ENCODE measurements around the gene ZC3H15. TPM values are rescaled to one million over a fixed set of nuclear protein-coding genes. Genes with fewer than 3 reads are reported as not detected.

The ZC3H15 gene
- total RNA-seq, 4 donors from 2014 or later = 47.8 to 99.9 (median 66.0) TPM

DNA sequence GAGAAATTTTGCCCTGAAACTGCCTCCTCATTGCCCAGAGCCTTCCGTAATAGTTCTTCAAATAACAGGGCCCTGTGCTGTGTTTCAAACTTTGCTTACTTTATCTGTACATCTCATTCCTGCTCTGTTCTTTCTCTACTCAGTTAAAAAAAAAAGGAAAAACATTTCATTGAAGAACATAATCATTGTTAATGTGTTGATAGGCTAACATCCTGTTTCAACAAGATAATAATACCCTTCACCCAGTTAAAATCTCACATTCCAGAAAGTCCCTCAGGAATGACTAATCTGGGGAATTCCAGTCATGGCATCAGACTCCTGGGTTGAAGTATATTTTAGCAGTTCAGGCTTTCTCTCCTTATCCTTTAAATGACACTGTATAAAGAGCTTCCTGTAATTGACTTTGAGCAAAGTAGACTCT, 58.2 kb downstream of the ZC3H15 start:
- TF ChIP-seq, protein P1, sequence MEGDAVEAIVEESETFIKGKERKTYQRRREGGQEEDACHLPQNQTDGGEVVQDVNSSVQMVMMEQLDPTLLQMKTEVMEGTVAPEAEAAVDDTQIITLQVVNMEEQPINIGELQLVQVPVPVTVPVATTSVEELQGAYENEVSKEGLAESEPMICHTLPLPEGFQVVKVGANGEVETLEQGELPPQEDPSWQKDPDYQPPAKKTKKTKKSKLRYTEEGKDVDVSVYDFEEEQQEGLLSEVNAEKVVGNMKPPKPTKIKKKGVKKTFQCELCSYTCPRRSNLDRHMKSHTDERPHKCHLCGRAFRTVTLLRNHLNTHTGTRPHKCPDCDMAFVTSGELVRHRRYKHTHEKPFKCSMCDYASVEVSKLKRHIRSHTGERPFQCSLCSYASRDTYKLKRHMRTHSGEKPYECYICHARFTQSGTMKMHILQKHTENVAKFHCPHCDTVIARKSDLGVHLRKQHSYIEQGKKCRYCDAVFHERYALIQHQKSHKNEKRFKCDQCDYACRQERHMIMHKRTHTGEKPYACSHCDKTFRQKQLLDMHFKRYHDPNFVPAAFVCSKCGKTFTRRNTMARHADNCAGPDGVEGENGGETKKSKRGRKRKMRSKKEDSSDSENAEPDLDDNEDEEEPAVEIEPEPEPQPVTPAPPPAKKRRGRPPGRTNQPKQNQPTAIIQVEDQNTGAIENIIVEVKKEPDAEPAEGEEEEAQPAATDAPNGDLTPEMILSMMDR (IDR thresholded peaks at IDR 0.05; ENCODE audit: low read depth) = no peak

DNA sequence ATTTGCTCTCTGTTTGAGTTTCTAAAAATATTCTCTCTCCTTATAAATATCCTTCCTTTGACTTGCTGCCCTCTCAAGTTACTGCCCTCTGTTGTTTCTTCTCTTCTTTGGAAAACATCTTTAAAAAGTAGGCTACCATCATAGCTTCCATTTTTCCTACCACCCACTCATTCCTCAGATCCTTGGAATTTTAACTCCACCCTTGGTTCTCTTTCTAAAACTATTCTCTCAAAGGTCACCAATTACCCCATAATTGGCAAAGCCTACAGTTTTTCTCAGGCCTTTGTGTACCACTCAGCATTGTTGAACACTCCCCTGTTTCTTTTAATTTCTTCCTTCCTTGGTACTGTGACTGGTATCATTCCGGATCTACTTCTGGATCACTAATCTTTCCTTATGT, 60.8 kb downstream of the ZC3H15 start:
- TF ChIP-seq, protein P1 (IDR thresholded peaks at IDR 0.05; ENCODE audit: low read depth) = no peak

DNA sequence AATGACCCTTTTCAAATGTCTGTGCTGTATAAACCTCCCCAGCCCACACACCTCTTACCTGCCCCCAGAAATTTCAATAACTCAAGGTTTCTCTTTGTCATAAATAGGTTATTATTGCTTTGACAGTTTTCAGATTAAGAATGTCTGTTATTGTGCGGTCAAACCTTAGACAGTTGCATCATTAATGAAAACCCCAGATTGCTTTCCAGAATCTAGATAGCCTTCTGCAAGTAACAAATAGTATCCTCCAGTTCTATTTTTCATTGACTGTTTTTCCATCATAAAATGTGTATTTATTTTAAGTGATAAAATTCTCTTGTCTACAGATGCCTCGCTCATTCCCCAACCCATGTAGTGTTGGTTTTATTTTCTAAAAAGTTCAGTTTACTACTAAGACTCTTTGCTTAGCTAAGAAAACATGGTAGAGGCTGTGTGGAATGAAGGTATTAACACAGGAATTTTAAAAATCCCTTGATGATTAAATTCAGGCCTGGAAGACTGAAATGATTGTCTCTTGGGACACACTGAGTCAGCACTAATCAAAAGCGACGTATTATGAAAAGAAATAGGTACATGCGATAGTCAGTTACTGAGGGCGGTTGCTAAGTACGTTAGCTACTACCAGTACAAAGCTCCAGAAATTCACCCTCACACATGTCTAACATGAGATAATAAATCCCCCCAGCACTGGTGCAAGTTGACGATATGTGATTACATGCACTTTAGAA, 65.4 kb downstream of the ZC3H15 start:
- TF ChIP-seq, protein P1 (IDR thresholded peaks at IDR 0.05; ENCODE audit: low read depth) = no peak

DNA sequence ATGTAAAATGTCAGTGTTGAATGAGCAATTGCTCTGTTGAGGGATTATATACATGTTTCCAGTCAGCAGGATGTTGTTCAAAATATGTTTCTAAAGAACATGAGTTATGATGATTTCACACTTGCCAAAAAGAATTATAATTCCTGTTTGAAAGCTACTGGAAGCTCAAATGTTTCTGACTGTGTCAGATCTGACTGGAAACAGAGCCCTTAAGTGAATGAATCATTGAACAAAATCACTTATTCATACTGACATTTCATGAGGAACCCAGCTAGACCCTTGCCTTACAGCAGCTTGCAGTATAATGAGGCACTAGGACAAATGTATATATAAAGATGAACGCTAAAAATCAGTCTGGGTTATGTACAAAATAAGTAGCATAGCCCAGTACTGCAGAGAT, 68.4 kb downstream of the ZC3H15 start:
- TF ChIP-seq, protein P1 (IDR thresholded peaks at IDR 0.05; ENCODE audit: low read depth) = no peak

DNA sequence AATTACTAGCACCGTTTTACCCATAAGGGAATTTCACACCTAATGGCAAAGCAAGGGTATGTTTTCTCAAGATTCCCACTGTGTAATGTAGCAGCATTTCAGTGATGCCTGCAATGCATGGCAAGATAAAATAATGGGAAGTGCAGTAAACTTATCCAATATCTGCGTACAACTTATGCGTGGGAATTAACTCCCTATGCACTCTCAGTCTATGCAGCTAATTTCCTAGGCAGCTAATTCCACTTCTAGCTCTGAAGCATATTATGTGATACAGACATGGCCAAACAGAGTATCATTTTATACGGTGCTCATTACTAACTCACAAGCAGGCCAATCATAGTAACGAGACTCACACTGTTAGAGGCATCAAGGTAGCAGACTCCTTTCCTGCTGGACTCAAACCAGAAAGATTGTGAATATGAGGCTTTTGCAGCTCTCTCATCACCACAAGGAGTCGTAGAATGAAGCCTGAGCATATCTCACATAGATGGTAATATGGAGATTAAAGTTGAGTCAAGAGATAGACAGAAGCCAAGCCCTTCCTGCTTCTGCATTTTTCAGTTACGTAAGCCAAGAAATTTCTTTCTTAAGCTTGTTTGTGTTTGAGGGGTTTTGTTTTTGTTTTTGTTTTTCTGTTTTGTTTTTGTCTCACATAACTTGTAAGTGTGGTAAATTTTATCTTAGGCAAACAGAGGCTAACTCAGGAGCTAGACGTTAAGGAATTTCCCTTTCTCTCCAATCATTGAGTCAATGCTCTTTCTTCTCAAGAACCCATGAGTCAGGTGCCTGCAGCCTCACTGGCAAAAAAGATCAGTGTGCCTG, 69.0 kb downstream of the ZC3H15 start:
- TF ChIP-seq, protein P1 (IDR thresholded peaks at IDR 0.05; ENCODE audit: low read depth) = no peak

DNA sequence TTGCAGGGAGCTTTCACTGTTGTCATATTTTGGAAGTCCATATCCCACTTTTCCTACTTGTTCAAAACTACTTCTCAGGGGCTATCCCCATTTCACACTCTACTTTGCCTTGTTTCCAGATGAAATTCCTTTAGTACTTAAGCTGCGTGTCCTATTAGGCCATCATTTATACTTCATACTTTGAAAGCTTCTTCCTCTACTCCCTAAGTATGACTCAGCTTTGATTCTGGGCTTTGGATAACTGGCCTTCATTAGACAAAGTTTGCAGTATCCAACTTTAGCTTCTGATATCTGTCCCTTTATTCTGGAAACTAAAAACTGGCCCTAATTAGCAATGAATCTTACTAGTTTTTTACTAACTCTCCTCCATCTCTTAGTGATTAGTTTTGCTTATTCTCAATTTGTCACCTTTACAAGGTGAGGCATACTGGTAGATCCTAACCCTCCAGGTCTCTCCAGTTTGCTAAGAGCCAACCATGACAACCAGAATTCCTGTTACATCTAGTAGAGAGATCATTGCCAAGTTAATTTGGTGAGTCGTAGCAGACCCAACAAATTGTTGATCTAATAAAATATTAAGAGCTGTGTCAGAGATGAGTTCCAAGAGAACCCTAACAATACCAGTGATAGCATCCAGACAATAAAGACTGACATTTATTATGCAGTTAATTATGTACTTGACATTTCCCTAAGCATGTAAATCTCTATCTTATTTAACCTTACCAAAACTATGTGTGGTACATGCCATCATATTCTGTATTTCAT, 72.6 kb downstream of the ZC3H15 start:
- TF ChIP-seq, protein P1 (IDR thresholded peaks at IDR 0.05; ENCODE audit: low read depth) = no peak

Other genes with a start within 250 kb of the ZC3H15 start
- 100 to 1,000 TPM in 2 of 4 donors, 10 to 100 TPM in 2; 90.8 to 130 (median 114) TPM for gene ITGAV, start 103.8 kb downstream of the ZC3H15 start, total RNA-seq
- gene FAM171B, start 207.8 kb downstream of the ZC3H15 start, total RNA-seq = 1 to 10 TPM; 5.5 to 9.0 (median 7.3) TPM